SU-DHL-6 (cell line): ENCODE measurements around the gene BBS4.

Experiments used
- H2AFZ ChIP-seq: fragments of 200-600 bp; sonication (generic); 2 replicates; pipeline ENCODE4 v1.6.1; 2014; ENCODE audit warnings: low read depth, mild to moderate bottlenecking, moderate library complexity, mixed read lengths, antibody characterized with exemption, low read length; ENCODE audit not compliant: severe bottlenecking
- H3F3A ChIP-seq: fragments of 200-600 bp; shearing (Covaris generic); 2 replicates; pipeline ENCODE4 v1.6.0; 2016; ENCODE audit warnings: antibody characterized with exemption, mild to moderate bottlenecking; ENCODE audit not compliant: insufficient read depth
- H3K27ac ChIP-seq: fragments of 200-600 bp; sonication (generic); 2 replicates; pipeline ENCODE4 v1.5.1; 2016; ENCODE audit warnings: low read depth, mild to moderate bottlenecking, low read length, moderate library complexity, mixed read lengths
- H3K27me3 ChIP-seq: fragments of 200-600 bp; sonication (generic), shearing (Covaris generic); 2 replicates; pipeline ENCODE4 v1.6.0; 2014; ENCODE audit warnings: mild to moderate bottlenecking, low read length
- H3K36me3 ChIP-seq: fragments of 200-600 bp; sonication (generic); 2 replicates; pipeline ENCODE4 v1.6.1; 2014; ENCODE audit warnings: mild to moderate bottlenecking, low read length, mixed read lengths
- H3K4me2 ChIP-seq: fragments of 300-600, 200-600 bp; shearing (Covaris generic), sonication (generic); 2 replicates; pipeline ENCODE4 v1.6.0; 2014; ENCODE audit warnings: low read length, low read depth, mild to moderate bottlenecking; ENCODE audit not compliant: poor library complexity, severe bottlenecking
- H3K4me3 ChIP-seq: fragments of 200-600 bp; sonication (generic); 2 replicates; pipeline ENCODE4 v1.5.1; 2014; ENCODE audit warnings: antibody characterized with exemption, low read length, mild to moderate bottlenecking, mixed read lengths; ENCODE audit not compliant: insufficient read depth, poor library complexity, severe bottlenecking
- H3K79me2 ChIP-seq: fragments of 200-600 bp; sonication (generic); 2 replicates; pipeline ENCODE4 v1.6.1; 2014; ENCODE audit warnings: mild to moderate bottlenecking, low read length, moderate library complexity; ENCODE audit not compliant: insufficient read depth
- H3K9ac ChIP-seq: fragments of 200-600 bp; sonication (generic); 2 replicates; pipeline ENCODE4 v1.7.0; 2014; ENCODE audit warnings: mild to moderate bottlenecking, low read length
- H3K9me2 ChIP-seq: fragments of 200-600 bp; sonication (generic); replicated peaks from 2 replicates; pipeline ENCODE4 v1.6.1; 2014; ENCODE audit warnings: low read length; ENCODE audit not compliant: insufficient read depth
- H3K9me3 ChIP-seq: fragments of 200-600 bp; sonication (generic); 2 replicates; pipeline ENCODE4 v1.6.1; 2014; ENCODE audit warnings: low read length, mixed read lengths; ENCODE audit not compliant: insufficient read depth
- H4K20me1 ChIP-seq: fragments of 200-600 bp; sonication (generic); 2 replicates; pipeline ENCODE4 v1.6.1; 2014; ENCODE audit warnings: low read depth, mild to moderate bottlenecking, antibody characterized with exemption, low read length, moderate library complexity, mixed read lengths
- CTCF ChIP-seq: fragments of 200-600 bp; sonication (generic); IDR thresholded peaks from one replicate; pipeline ENCODE4 v1.5.1; 2017; ENCODE audit warnings: antibody characterized with exemption, mild to moderate bottlenecking, low read length, moderate library complexity; ENCODE audit not compliant: insufficient read depth, poor library complexity, severe bottlenecking
- EZH2phosphoT487 ChIP-seq: fragments of 200-600 bp; sonication (generic), shearing (Covaris generic); conservative IDR thresholded peaks from 2 replicates; pipeline ENCODE4 v1.6.1; 2018; ENCODE audit warnings: mild to moderate bottlenecking, antibody characterized with exemption, low read length, moderate library complexity, mixed read lengths

The BBS4 gene

GRCh38 chr15:72787526-72787925 lies 101.5 kb downstream of the BBS4 start:
- Histone ChIP-seq H3K9me2 (no peaks in the 10 kb centered on the region), H4K20me1 (no peaks in the 10 kb centered on the region), H3K9me3 (no peaks in the 10 kb centered on the region), H3K27ac (no peak overlapping the region), H2AFZ (no peak overlapping the region), H3K4me3 (no peak overlapping the region), H3K36me3 (no peaks in the 10 kb centered on the region), H3F3A (no peaks in the 10 kb centered on the region), H3K79me2 (peaks cover 10% of the 10 kb centered on the region), H3K9ac (no peak overlapping the region), H3K27me3 (no peaks in the 10 kb centered on the region), H3K4me2 (no peak overlapping the region)
- TF ChIP-seq EZH2phosphoT487 (no peak), CTCF (no peak)
